HEK293 (cell line): ENCODE measurements around the gene PLA2G2A.
"Not testable (repeated sequence)": the region's sequence is repeated elsewhere in the genome, so short reads cannot be mapped to it uniquely, and the experiment has no call there.

ENCODE experiments used
- CTCF ChIA-PET: fragments of 350-600 bp; formaldehyde crosslinking; extraction: SDS; loops from one replicate; lab custom pipeline; 2021; ENCODE audit warnings: antibody characterized with exemption; lab: Yijun Ruan, JAX
- POLR2A ChIA-PET: fragments of 300-600 bp; formaldehyde crosslinking; extraction: SDS; loops from one replicate; lab custom pipeline; 2020; ENCODE audit warnings: antibody characterized with exemption, inconsistent platforms; lab: Yijun Ruan, JAX
- H3K27ac ChIP-seq: fragments of 200-500 bp; sonication (Bioruptor generic); 2 replicates; pipeline ENCODE4 v1.5.1; 2014; ENCODE audit warnings: low read depth, low read length, control low read depth, inconsistent platforms; ENCODE audit errors: extremely low read depth
- H3K36me3 ChIP-seq, 2 experiments: fragments of 200-500 bp in 1 of 2; sonication (Bioruptor generic) in 1 of 2; 1 replicate in 1 of 2; 2 replicates in 1 of 2; pipeline ENCODE4 v1.5.1; 2014 to 2017; ENCODE audit warnings: inconsistent platforms in 2 of 2, low read length in 2 of 2; ENCODE audit not compliant: control insufficient read depth in 2 of 2, insufficient read depth in 1 of 2
- H3K4me1 ChIP-seq: fragments of 200-500 bp; sonication (Bioruptor generic); 2 replicates; pipeline ENCODE4 v1.5.1; 2014; ENCODE audit warnings: mild to moderate bottlenecking, low read length, inconsistent platforms; ENCODE audit not compliant: control insufficient read depth, insufficient read depth
- H3K4me3 ChIP-seq: 2 replicates; pipeline ENCODE4 v1.5.1; 2011; ENCODE audit warnings: low read depth, mild to moderate bottlenecking, control low read depth, low read length, moderate library complexity
- H3K9me3 ChIP-seq: fragments of 200-500 bp; sonication (Bioruptor generic); 2 replicates; pipeline ENCODE4 v1.5.1; 2014; ENCODE audit warnings: low read depth, low read length, inconsistent platforms; ENCODE audit not compliant: control insufficient read depth, insufficient read depth
- AEBP2 ChIP-seq: fragments of 450-650 bp; formaldehyde crosslinking; IDR thresholded peaks from 2 replicates; pipeline ENCODE4 v1.5.1; 2016; ENCODE audit warnings: missing biosample characterization, missing genetic modification characterization, borderline replicate concordance
- CTCF ChIP-seq: fragments of 450-650 bp; formaldehyde crosslinking; IDR thresholded peaks from 2 replicates; pipeline ENCODE4 v1.5.1; 2016; ENCODE audit warnings: missing biosample characterization, missing genetic modification characterization
- HIC1 ChIP-seq: fragments of 450-650 bp; formaldehyde crosslinking; IDR thresholded peaks from 2 replicates; pipeline ENCODE4 v1.5.1; 2016; ENCODE audit warnings: missing biosample characterization, missing genetic modification characterization
- KLF10 ChIP-seq: fragments of 450-650 bp; IDR thresholded peaks from 2 replicates; pipeline ENCODE4 v1.5.1; 2018; ENCODE audit warnings: missing biosample characterization, mild to moderate bottlenecking, missing genetic modification characterization
- ZBTB26 ChIP-seq: fragments of 450-650 bp; formaldehyde crosslinking; optimal IDR thresholded peaks from 2 replicates; pipeline ENCODE3; 2016; ENCODE audit warnings: missing biosample characterization, mild to moderate bottlenecking, missing genetic modification characterization
- ZFP41 ChIP-seq: fragments of 450-650 bp; formaldehyde crosslinking; IDR thresholded peaks from 2 replicates; pipeline ENCODE4 v1.5.1; 2016; ENCODE audit warnings: missing biosample characterization, missing genetic modification characterization, borderline replicate concordance
- ZNF214 ChIP-seq: fragments of 450-650 bp; formaldehyde crosslinking; IDR thresholded peaks from 2 replicates; pipeline ENCODE4 v1.5.1; 2017; ENCODE audit warnings: missing biosample characterization, mild to moderate bottlenecking, missing genetic modification characterization, borderline replicate concordance
- ZNF26 ChIP-seq: fragments of 450-650 bp; formaldehyde crosslinking; IDR thresholded peaks from 2 replicates; pipeline ENCODE4 v1.5.1; 2016; ENCODE audit warnings: missing biosample characterization, missing genetic modification characterization
- ZNF280D ChIP-seq: fragments of 450-650 bp; formaldehyde crosslinking; IDR thresholded peaks from 2 replicates; pipeline ENCODE4 v1.5.1; 2016; ENCODE audit warnings: missing biosample characterization, missing genetic modification characterization
- ZNF514 ChIP-seq: fragments of 450-650 bp; formaldehyde crosslinking; IDR thresholded peaks from 2 replicates; pipeline ENCODE4 v1.5.1; 2016; ENCODE audit warnings: missing biosample characterization, missing genetic modification characterization
- ZNF529 ChIP-seq: fragments of 450-650 bp; formaldehyde crosslinking; IDR thresholded peaks from 2 replicates; pipeline ENCODE4 v1.5.1; 2017; ENCODE audit warnings: missing genetic modification characterization, missing biosample characterization; ENCODE audit not compliant: insufficient replicate concordance
- ZNF791 ChIP-seq: fragments of 450-650 bp; formaldehyde crosslinking; IDR thresholded peaks from 2 replicates; pipeline ENCODE4 v1.5.1; 2016; ENCODE audit warnings: missing biosample characterization, missing genetic modification characterization
- ZNF843 ChIP-seq: fragments of 450-650 bp; formaldehyde crosslinking; IDR thresholded peaks from 2 replicates; pipeline ENCODE4 v1.5.1; 2016; ENCODE audit warnings: missing biosample characterization, missing genetic modification characterization
- ZSCAN5A ChIP-seq: fragments of 450-650 bp; formaldehyde crosslinking; IDR thresholded peaks from 2 replicates; pipeline ENCODE4 v1.5.1; 2016; ENCODE audit warnings: missing biosample characterization, missing genetic modification characterization

PLA2G2A gene

GRCh38 chr1:19988267-19989006 lies 9.0 kb upstream of the PLA2G2A start:
- H3K27ac ChIP-seq: no peak overlapping the region
- H3K4me1 ChIP-seq: no peaks in the 10 kb centered on the region
- POLR2A ChIA-PET: no interaction called here
- H3K4me3 ChIP-seq: no peak overlapping the region
- no peaks in the 10 kb centered on the region for H3K36me3 ChIP-seq
- CTCF ChIA-PET: no interaction called here
- no peak for TF ChIP-seq CTCF
- no peak for TF ChIP-seq ZNF791 (tag by site-specific recombination)
- no peak for TF ChIP-seq ZNF843 (tag by site-specific recombination)
- no peaks in the 10 kb centered on the region for H3K9me3 ChIP-seq

- no peak overlapping the region for H3K27ac ChIP-seq
- POLR2A ChIA-PET: no interaction called here
- TF ChIP-seq ZNF214 (tag by site-specific recombination) (no peak), ZNF280D (tag by site-specific recombination) (no peak), ZNF529 (tag by site-specific recombination) (no peak), AEBP2 (no peak), ZFP41 (tag by site-specific recombination) (no peak), ZSCAN5A (tag by site-specific recombination) (no peak), KLF10 (tag by site-specific recombination) (no peak), ZBTB26 (tag by site-specific recombination) (no peak), ZNF514 (tag by site-specific recombination) (no peak), ZNF26 (tag by site-specific recombination) (no peak), HIC1 (no peak)
- TF ChIP-seq, all 188 proteins: peak for 0
- no peaks in the 10 kb centered on the region for H3K4me1 ChIP-seq
- H3K9me3 ChIP-seq: no peaks in the 10 kb centered on the region
- no peak overlapping the region for H3K4me3 ChIP-seq
- CTCF ChIA-PET: no interaction called here
- no peaks in the 10 kb centered on the region for H3K36me3 ChIP-seq
These were observed 8.3 kb upstream of the PLA2G2A start for GRCh38 chr1:19987719-19988118.

GRCh38 chr1:19984409-19985016 lies 5.1 kb upstream of the PLA2G2A start:
- H3K4me3 ChIP-seq, H3K9me3 ChIP-seq, H3K4me1 ChIP-seq, H3K27ac ChIP-seq, POLR2A ChIA-PET, H3K36me3 ChIP-seq: not testable (repeated sequence)
- CTCF ChIA-PET: interaction anchor here (0.6 kb wide), 1 partner anchor 228 kb away, joined by 3 read pairs; no protein-coding TSS in a partner anchor
